Measurements from ENCODE around the gene TBC1D16.
"Not testable (repeated sequence)": the region's sequence is repeated elsewhere in the genome, so short reads cannot be mapped to it uniquely, and the experiment has no call there.

Gene TBC1D16

DNA sequence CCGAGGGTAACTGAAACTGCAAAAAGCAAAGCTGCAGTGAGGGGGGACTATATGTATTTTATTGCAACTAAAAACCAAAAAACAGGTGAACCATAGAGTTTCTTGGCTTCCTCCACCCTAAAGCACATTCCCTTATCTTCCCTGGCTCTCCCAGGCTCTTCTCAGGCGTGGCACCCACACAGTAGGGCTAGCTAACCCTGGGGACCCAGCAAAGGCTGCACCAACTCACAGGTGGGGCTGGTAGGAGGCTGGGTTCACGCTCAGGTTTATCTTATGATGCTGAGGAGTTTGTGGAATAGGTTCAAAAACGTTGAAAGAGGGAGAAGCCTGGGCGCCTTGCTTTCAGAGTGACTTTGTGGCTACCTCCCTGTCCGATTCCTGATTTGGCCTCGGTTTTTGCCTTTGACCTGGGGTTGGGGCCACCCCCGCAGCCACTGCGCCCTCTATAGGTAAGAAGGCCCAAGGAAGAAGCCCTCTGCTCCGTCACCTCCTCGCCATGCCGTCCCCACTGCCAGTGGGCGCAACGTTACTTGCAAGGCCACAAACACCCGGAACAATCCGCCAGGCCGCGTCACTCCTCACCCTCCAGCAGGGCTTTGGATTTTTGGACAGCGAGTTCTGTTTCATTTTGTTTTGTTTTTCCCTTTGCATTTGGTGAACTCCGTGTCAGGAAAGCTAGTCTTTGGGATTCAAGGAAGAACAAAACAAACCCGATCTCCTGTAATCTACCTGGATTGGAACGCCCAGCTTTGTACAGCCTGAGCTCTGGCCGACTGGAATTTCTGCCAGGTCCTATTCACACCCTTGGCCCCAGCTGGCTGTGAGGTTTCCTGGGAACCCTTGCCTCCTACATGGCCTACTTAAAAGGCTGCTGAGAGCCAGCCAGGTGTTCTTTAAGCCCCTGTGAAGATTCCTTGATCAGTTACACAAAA is 60.8 kb downstream of the TBC1D16 start:
- no peak for DNase-seq (ENCODE audit: low read depth)

DNA sequence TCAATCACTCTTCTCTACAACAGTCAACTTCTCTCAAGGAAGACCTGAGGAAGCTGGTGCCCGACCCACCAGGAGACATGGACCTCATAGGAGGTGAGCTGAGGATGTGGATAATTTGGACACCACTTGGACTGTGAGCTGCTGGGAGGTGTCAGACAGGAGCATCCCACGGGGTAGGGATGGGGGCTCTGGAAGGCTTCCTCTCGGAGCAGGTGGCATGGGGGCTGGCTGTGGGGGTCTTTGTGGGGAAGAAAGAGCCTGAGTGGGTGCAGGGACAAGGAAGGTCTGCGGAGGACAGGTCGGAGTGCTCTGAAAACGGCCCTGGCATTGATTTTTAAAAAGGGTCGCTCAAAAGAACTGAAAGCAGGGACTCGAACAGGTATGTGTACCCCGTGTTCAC is 64.0 kb downstream of the TBC1D16 start:
- DNase-seq (ENCODE audit: low read depth): no peak

DNA sequence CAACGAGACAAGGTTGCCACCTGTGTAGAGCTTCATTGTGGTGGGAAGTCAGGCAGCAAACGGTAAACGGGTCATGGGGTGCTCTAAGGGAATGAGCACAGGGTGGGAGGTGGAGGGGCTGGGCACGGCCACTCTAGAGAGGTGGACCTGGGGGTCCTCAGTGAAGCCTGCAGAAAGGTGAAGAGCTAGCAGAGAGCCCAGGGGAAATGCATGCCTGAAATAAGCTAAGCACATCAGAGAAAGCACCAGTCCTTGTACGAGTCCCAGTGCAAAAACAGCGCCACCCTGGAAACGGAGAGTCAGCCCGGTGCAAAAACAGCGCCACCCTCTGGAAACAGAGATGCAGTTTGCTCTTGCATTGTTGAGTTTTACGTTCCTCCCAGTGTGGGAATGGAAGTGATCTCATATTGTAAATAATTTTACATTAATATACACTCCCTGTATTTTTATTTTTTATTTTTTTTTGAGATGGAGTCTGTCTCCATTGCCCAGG is 65.0 kb downstream of the TBC1D16 start:
- DNase-seq (ENCODE audit: low read depth): no peak

DNA sequence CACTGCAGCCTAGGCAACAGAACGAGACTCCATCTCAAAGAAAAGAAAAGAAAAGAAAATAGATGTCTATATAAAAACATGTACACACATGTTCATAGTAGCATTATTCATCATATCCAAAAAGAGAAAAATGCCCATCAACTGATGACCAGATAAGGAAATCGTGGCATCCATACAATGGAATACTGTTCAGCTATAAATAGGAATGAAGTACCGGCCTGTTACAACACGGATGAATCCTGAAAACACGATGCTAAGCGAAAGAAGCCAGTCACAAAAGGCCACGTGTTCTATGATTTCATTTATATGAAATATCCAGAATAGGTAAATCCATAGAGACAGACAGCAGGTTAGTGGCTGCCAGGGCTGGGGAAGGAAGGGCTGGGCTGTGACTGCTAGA is 65.8 kb downstream of the TBC1D16 start:
- DNase-seq (ENCODE audit: low read depth): no peak

DNA sequence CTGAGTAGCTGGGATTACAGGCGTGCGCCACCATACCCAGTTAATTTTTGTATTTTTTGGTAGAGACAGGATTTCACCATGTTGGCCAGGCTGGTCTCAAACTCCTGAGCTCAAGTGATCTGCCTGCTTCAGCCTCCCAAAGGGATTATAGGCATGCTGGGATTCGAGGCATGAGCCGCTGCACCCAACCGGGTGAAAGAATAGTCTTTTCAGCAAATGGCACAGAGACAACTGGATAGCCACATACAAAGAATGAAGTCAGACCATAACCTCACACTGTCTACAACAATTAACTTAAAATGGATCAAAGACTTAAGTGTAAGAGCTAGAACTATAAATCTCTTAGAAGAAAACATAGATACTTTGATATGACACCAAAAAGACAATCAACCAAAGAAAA is 67.6 kb downstream of the TBC1D16 start:
- no peak for DNase-seq (ENCODE audit: low read depth)

DNA sequence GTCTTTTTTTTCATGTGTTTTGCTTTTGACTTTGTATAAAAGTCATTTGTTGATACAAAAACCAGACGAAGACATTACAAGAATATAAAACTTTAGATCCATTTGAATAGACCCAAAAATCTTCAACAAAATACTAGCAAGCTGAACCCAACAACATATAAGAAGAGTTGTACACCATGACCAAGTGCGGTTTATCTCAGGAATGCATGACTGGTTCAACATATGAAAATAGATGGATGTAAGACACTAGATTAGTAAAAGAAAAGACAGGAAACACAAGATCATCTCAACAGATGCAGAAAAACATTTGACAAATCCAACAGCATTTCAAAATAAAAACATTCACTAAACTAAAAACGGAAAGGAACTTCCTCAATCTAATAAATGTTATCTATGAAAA is 69.0 kb downstream of the TBC1D16 start:
- DNase-seq (ENCODE audit: low read depth): no peak

DNA sequence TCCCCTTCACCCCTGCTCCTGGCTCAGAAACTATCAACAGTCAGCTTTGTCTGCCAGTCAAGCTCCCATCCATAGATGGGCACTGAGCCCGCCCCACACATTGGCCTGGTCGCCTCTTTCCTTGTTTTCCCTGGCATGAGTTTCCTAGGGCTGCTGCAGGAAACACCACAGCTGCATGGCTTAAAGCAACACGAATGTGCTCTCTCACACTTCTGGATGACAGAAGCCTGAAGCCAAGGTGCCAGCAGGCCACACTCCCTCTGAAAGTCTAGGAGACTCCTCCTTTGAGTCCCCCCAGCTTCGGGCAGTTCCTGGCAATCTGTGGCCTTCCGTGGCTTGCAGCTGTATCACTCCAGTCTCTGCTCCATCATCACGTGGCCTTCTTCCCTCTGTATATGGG is 69.9 kb downstream of the TBC1D16 start:
- DNase-seq (ENCODE audit: low read depth): no peak

DNA sequence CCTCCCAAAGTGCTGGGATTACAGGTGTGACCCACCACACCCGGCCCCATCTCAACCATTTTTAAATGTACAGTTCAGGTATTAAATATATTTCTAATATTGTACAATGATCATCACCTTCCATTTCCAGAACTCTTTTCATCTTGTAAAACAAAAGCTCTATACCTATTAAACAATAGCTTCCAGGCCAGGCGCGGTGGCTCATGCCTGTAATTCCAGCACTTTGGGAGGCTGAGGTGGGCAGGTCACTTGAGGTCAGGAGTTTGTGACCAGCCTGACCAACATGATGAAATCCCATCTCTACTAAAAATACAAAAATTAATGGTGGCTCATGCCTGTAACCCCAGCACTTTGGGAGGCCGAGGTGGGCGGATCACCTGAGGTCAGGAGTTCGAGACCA is 73.2 kb downstream of the TBC1D16 start:
- not testable (repeated sequence) for DNase-seq (ENCODE audit: low read depth)

DNA sequence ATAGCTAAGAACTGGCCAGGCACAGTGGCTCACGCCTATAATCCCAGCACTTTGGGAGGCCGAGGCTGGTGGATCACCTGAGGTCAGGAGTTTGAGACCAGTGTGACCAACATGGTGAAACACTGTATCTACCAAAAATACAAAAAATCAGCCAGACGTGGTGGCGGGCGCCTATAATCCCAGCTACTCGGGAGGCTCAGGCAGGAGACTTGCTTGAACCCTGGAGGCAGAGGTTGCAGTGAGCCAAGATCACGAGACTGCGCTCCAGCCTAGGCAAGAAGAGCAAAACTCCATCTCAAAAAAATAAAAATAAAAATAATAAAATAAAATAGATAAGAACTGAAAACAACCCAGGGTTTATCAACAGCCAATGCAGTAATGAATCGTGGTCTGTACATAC is 74.1 kb downstream of the TBC1D16 start:
- DNase-seq (ENCODE audit: low read depth): not testable (repeated sequence)

DNA sequence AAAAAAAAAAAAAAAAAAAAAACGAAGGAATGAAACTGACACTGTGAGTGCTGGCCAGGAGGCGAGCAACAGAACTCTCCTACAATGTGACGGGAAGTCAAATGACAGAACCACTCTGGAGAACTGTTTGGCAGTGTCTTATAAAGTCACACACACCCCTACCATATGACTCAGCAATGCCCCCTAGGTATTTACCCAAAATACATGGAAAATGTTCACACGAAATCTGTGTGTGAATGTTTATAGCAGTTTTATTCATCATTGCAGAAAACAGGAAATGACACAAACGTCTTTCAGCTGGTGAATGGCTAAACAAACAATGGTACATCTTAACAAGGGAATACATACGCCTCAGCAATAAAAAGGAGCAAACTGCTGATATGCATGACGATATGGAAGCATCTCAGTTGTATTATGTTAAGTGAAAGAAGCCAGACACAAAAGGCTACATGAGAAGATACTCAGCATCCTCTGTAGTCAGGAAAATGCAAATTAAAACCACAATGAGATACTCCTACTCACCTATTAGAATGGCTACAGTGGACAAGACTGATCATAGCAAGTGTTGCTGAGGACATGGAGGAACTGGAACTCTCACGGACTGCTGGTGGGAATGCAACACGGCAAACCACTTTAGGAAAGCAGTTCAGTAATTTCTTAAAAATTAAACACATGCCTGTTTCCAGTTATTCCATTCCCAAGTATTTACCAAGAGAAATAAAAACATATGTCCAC is 74.7 kb downstream of the TBC1D16 start:
- DNase-seq (ENCODE audit: low read depth): no peak

DNA sequence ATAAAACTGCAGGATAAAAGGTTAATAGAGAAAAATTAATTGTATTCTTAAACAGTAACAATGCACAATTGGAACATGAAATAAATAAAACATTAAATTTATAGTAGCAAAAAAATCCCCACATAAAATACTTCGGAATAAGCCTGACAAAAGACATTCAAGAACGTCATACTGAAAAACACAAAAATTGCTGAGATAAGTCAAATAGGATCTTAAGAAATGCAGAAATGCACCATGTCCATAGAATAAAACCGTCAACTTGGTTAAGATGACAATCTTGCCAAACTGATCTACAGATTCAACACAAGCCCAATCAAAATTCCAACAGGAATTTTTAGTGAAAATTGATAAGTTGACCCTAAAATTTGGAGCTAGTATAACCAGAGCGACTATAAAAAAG is 76.6 kb downstream of the TBC1D16 start:
- DNase-seq (ENCODE audit: low read depth): no peak

DNA sequence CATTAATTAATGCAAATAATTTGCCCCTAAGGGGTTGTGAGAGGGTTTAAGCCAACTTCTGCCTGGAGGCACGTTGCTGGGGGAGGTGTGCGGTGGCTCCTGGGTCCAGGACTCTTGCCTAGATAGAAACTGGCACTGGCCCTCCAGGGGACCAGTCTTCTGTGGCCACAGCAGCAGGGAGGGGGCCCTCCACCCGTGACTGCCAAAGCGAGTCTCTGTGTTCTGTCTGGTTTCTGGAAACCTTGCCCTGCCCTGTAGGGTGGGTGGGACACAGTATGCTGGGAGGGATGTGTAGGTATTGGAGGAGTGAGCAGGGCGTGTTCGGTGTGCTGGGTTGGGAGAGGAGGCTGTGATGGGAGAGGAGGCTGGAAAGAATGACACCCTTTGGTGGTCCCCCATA is 78.8 kb downstream of the TBC1D16 start:
- DNase-seq (ENCODE audit: low read depth): no peak

DNA sequence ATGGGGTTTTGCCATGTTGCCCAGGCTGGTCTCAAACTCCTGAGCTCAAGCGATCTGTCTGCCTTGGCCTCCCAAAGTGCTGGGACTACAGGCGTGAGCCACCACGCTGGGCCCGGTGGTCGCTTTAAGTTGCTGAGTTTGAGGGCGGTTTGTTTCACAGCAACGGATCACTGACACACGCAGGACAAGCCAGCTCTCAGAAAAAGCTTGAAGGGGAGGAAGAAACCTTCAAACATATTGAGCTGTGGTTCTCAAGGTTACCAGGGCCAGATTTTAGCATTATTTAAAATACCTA is 79.3 kb downstream of the TBC1D16 start:
- DNase-seq (ENCODE audit: low read depth): not testable (repeated sequence)

DNA sequence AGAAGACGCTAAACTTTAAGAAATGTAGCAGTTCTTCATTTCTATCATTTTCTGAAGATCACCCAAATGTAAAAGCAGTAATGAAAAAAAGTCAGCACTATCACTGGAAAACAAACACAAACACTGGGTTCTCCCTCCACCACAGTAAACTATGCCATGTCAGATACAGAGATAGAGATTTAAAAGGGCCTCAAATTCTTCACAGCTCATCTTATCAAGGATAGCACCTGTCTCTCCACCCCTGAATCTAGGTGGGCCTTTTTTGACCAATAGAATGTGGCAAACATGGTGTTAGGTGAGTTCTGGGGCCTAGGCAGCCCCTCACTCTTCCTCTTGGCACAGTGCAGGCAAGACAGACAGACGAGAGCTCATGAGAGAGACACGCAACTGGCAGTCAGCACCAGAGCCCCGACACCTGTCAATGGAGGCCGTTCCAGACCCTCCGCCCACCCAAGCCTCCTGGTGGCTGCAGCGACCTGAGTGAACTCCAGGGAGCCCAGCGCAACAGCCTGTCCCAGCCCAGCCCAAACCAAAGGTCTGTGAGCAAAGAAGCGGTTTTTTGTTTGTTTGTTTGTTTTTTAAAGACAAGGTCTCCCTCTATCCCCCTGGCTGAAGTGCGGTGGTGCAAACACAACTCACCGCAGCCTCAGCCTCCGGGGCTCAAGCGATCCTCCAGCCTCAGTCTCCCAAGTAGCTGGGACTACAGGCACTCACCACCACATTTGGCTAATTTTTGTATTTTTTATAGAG is 79.8 kb downstream of the TBC1D16 start:
- DNase-seq (ENCODE audit: low read depth): no peak

DNA sequence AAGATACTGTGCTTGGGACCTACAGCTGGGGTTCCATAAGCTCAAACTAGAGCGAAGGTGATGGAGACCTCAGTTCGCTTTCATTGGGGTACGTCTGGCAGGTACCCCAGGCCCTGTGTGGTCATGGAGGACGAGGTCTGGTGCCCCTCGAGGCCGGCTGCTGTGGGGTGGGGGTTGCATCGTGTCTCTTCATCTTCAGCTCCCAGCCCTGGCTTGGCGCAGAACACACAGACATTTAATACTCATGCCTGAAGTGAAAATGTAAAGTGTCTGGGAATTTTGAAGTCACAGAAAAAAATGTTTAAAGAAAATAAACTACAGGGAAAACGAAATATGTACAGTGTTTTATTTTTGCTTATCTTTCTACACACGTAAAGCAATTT is 80.5 kb downstream of the TBC1D16 start:
- no peak for DNase-seq (ENCODE audit: low read depth)

DNA sequence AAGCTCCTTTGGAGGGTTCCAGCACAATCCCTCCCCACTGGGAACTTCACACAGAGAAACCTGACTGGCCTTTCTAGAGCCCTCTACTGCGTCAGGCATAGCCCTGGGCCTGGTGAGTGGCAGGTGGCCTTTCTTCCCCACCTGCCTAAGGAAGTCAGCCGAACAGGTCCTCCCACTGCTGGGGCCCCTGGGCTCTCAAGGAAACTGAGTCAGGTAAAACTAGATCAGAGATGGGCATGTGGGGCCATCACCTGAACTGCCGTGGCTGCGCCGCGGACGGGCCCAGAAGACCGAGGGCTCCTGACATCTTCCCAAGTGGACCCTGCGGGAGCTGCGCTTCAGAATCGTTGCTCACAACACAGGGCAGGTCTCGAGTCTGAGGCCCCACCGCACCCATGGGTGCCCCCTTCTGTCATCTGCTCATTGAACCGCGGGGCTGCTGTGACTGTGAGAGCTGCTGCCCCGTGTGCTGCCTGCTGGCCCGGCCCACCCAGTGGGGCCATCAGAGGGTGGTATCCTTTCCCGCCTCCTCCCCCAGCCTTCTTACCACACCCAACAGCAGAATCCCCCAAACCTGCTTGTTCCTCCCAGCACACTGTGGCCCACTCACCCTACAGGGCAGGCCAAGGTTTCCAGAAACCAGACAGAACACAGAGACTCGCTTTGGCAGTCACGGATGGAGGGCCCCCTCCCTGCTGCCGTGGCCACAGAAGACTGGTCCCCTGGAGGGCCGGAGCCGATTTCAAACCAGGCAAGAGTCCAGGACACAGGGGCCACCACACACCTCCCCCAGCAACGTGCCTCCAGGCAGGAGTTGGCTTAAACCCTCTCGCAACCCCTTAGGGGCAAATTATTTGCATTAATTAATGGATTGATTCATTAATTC is 81.1 kb downstream of the TBC1D16 start:
- DNase-seq (ENCODE audit: low read depth): no peak

DNA sequence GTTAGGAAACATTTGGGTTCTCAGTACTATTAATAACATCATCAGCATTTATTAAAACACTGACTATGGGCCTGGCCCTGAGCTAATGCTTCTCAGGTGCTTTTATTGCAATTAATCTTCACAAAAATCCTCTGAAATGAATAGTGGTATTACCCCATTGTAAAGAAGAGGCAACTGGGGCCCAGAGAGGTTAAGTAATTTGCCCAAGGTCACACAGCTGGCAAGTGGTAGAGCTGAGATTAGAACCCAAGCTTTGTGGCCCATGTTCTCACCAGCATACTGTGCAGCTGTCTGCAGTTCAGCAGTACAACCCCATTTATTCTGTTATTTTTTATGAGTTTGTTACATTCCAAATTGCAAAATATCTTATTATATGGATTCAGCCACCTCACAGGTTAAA is 82.3 kb downstream of the TBC1D16 start:
- no peak for DNase-seq (ENCODE audit: low read depth)

DNA sequence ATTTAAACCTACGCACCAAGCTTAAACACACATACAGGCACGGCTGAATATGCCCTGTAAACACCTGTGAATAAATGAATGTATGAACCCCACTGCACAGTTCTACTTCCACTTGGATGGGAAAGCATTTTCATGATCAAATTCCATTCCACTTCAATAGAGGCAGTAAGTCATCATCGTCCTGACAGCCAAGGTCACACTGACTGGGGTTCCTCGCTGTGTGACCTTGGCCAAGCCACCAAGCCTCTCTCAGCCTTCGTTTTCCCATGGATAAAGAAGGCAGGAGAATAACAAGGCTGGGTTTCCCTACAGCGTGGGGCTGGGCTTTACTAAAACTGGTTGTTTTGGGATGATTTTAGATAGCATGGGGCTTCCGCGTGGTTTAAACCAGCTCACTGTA is 82.8 kb downstream of the TBC1D16 start:
- no peak for DNase-seq (ENCODE audit: low read depth)

DNA sequence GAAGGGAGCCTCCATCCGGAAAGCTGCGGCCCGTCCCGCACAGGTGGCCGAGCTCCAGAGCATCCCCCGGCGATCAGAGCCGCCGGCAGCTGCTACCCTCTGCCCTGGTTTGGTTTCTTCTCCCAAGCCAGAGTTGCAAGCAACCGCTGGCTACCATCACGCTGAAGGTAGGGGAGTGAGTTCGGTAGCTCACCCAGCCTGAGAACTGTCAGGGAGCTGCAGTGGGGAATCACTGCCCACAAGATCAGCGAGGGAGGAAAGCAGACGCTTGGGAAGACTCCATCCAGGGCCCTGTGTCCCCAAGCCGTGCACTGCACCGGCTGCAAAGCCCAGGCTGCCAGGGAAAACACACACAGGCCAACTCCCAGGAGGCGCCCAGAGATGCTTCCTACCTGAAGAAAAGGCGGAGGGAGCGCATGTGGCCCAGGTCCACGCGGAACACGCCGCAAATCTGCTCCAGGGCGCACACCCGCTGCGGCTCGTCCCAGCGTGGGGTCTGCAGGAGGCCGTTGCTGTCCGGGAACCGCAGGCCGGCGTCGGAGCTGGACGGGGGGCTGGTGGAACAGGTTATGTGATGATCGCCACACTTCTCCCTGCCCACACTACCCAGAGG is 83.3 kb downstream of the TBC1D16 start:
- DNase-seq (ENCODE audit: low read depth): no peak

DNA sequence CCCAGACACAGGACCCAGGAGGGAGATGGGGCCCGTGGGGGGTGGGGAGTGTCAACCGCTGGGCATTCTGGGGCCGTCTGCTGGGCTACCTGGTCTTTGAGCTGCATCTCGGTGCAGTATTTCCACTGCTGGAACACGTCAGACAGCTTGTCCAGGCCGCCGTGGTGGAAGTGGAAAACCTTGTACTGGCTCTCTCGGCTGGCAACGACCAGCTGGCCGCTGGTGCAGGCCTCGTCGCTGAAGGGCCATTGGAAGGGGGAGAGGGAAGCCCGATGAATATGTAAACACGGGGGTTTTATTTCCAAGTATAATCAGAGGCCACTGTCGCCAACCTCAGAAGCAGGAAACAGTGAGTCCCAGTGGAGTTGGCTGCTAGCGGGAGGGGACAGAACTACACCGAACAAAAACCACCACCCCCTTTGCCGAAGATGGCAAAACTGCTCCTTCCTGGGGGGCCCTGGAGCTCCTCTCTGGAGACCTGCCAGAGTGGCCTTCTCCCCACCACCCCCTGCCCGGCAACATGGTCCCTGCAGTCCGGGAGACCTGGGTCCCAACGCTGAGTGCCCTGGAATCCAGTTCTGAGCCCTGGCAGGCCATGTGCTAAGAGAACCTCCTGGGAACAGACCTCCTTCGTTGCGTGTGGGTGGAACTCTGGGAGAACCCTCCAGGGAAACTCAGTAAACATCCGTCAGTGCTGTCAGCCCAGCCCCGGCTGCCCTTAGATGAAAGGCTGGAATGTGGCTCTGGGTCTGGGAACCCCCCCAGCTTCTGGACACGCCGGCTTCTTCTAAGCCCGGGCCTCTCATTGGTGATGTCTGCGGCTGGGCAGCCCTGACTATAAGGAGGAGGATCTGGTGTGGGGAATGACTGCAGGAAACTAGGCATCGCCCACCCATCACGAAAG is 84.1 kb downstream of the TBC1D16 start:
- no peak for DNase-seq (ENCODE audit: low read depth)

All from stimulated activated CD8-positive, alpha-beta memory T cell treated with anti-CD3 and anti-CD28 coated beads, Interleukin-15, amount 100 ng/mL, for 1 hour (primary cell).